HepG2 (cell line): ENCODE data around the gene PTGDR. TPM values are rescaled to one million over a fixed set of nuclear protein-coding genes. Genes with fewer than 3 reads are reported as not detected.

Experiments used
- ARNTL ChIP-seq: sonication (generic); formaldehyde crosslinking; IDR thresholded peaks from 2 replicates; pipeline ENCODE4 v1.4.0; 2020; ENCODE audit warnings: mild to moderate bottlenecking, missing genetic modification reagents
- BRF2 ChIP-seq: sonication (generic); formaldehyde crosslinking; IDR thresholded peaks from 2 replicates; pipeline ENCODE4 v1.8.1; 2022; ENCODE audit warnings: mild to moderate bottlenecking, missing genetic modification reagents
- CREB1 ChIP-seq, 2 experiments: fragments of 450-650 bp in 1 of 2; IDR thresholded peaks; 2 replicates each; pipeline ENCODE4 v1.6.1; 2016 to 2017; ENCODE audit warnings: control low read depth in 1 of 2, mild to moderate bottlenecking in 1 of 2, missing compliant biosample characterization in 1 of 2, missing genetic modification characterization in 1 of 2
- E2F1 ChIP-seq: sonication (generic); formaldehyde crosslinking; IDR thresholded peaks from 2 replicates; pipeline ENCODE4 v1.5.0; 2020; ENCODE audit warnings: missing genetic modification reagents
- FOXA3 ChIP-seq: IDR thresholded peaks from 2 replicates; pipeline ENCODE4 v1.6.1; 2016; ENCODE audit warnings: missing genetic modification reagents, missing compliant biosample characterization
- IKZF4 ChIP-seq: sonication (generic); formaldehyde crosslinking; IDR thresholded peaks from 2 replicates; pipeline ENCODE4 v1.5.1; 2020; ENCODE audit warnings: borderline replicate concordance, mild to moderate bottlenecking, low read depth, missing genetic modification reagents; ENCODE audit errors: not compliant biosample characterization
- MXI1 ChIP-seq: IDR thresholded peaks from 3 replicates; pipeline ENCODE4 v1.6.1; 2012; ENCODE audit warnings: low read depth, low read length, inconsistent platforms, borderline replicate concordance
- PBX3 ChIP-seq: sonication (generic); formaldehyde crosslinking; IDR thresholded peaks from 2 replicates; pipeline ENCODE4 v1.8.1; 2023; ENCODE audit warnings: missing genetic modification reagents, inconsistent platforms, borderline replicate concordance
- PCBP2 ChIP-seq: fragments of 200-400 bp; formaldehyde crosslinking; optimal IDR thresholded peaks from 2 replicates; pipeline ENCODE3; 2018; ENCODE audit warnings: low read length, low read depth; ENCODE audit not compliant: poor library complexity, severe bottlenecking
- REST ChIP-seq, 2 experiments: IDR thresholded peaks; 2 replicates each; pipeline ENCODE4 v1.6.1; 2011 to 2012; ENCODE audit warnings: low read length in 2 of 2, borderline replicate concordance in 1 of 2, low read depth in 1 of 2, mild to moderate bottlenecking in 1 of 2, moderate library complexity in 1 of 2
- SOX13 ChIP-seq, 3 experiments: fragments of 450-650 bp in 1 of 3; sonication (generic) in 1 of 3; formaldehyde crosslinking in 1 of 3; IDR thresholded peaks in 2 of 3; conservative IDR thresholded peaks in 1 of 3; 2 replicates each; pipeline versions ENCODE4 v1.5.0 to v1.6.1; 2016 to 2020; ENCODE audit warnings: antibody characterized with exemption in 1 of 3, mild to moderate bottlenecking in 1 of 3, missing compliant biosample characterization in 1 of 3, missing genetic modification reagents in 1 of 3, moderate library complexity in 1 of 3
- TCF7 ChIP-seq: sonication (generic); IDR thresholded peaks from 2 replicates; pipeline ENCODE4 v1.6.1; 2016; ENCODE audit warnings: antibody characterized with exemption, low read depth
- THAP8 ChIP-seq: sonication (generic); formaldehyde crosslinking; IDR thresholded peaks from 2 replicates; pipeline ENCODE4 v1.5.1; 2020; ENCODE audit warnings: missing genetic modification reagents, mild to moderate bottlenecking, borderline replicate concordance
- ZFP1 ChIP-seq: IDR thresholded peaks from 2 replicates; pipeline ENCODE4 v1.6.1; 2016
- ZNF10 ChIP-seq: sonication (generic); formaldehyde crosslinking; IDR thresholded peaks from 2 replicates; pipeline ENCODE4 v1.4.0; 2020; ENCODE audit warnings: mild to moderate bottlenecking, low read depth, missing genetic modification reagents, borderline replicate concordance
- ZNF124 ChIP-seq: sonication (generic); formaldehyde crosslinking; IDR thresholded peaks from 2 replicates; pipeline ENCODE4 v1.4.0; 2020; ENCODE audit warnings: missing genetic modification reagents
- ZNF160 ChIP-seq: sonication (generic); formaldehyde crosslinking; IDR thresholded peaks from 2 replicates; pipeline ENCODE4 v1.8.0; 2022; ENCODE audit warnings: mild to moderate bottlenecking, inconsistent platforms, missing genetic modification reagents
- ZNF441 ChIP-seq: sonication (generic); formaldehyde crosslinking; IDR thresholded peaks from 2 replicates; pipeline ENCODE4 v1.7.0; 2021; ENCODE audit warnings: missing genetic modification reagents, borderline replicate concordance
- ZNF496 ChIP-seq: sonication (generic); formaldehyde crosslinking; IDR thresholded peaks from 2 replicates; pipeline ENCODE4 v1.8.1; 2023; ENCODE audit warnings: mild to moderate bottlenecking, moderate library complexity, missing genetic modification reagents; ENCODE audit not compliant: insufficient replicate concordance
- polyA plus RNA-seq, 8 experiments: library from polyadenylated mRNA; depleted of rRNA in 3 of 8; stranded (reverse) in 7 of 8; unstranded in 1 of 8; fragments of >200 nt; fragmentation: Illumina TruSeq in 4 of 8; extraction: Trizol in 4 of 8; gene quantifications; 2 replicates each; pipeline versions ENCODE4 v1.2.1 to v1.2.3, GENCODE V29; 2011 to 2016; ENCODE audit warnings: low read depth in 4 of 8, missing spikeins in 1 of 8, mixed read lengths in 1 of 8; ENCODE audit not compliant: insufficient read depth in 1 of 8
- total RNA-seq, 5 experiments: library from RNA; depleted of rRNA; stranded (reverse); fragments of >200 nt; fragmentation: Illumina TruSeq; extraction: Trizol; gene quantifications; 2 replicates each; pipeline ENCODE4 v1.2.3, GENCODE V29; 2016; ENCODE audit warnings: low read depth in 1 of 5

PTGDR gene
- total and polyA plus RNA-seq, 2 of the 13 experiments (the other 11 are each of a cell fraction or from before 2014, with no cell fraction given) = not detected

- TF ChIP-seq TCF7 (peak; percentile 75; the same call in 1 of the 2 replicates), ZFP1 (CRISPR knock-in tag) (no peak), SOX13 (IDR thresholded peaks at IDR 0.05) (0 out of 2 replicates have a peak, but pooled peaks have one; percentile 27), SOX13 (CRISPR knock-in tag; conservative IDR thresholded peaks at IDR 0.05 in 1 of 2, IDR thresholded peaks at IDR 0.05 in 1 of 2) (peak in 1 of 2 experiments; percentile 53; a peak in 1 of 4 replicates), ZNF496 (no peak), E2F1 (no peak), PCBP2 (no peak), ZNF160 (CRISPR knock-in tag) (no peak), BRF2 (CRISPR knock-in tag) (no peak), MXI1 (no peak), THAP8 (CRISPR knock-in tag) (no peak), FOXA3 (CRISPR knock-in tag) (no peak), ZNF124 (CRISPR knock-in tag) (no peak), ZNF441 (no peak), CREB1 (IDR thresholded peaks at IDR 0.05) (no peak), CREB1 (CRISPR knock-in tag; IDR thresholded peaks at IDR 0.05) (no peak), REST (IDR thresholded peaks at IDR 0.05; ENCODE audit: borderline replicate concordance in 1 of 2, low read depth in 1 of 2, low read length in 2 of 2) (no peak), ZNF10 (CRISPR knock-in tag) (no peak), ARNTL (CRISPR knock-in tag) (no peak), IKZF4 (CRISPR knock-in tag) (no peak), PBX3 (CRISPR knock-in tag) (no peak)
These were observed 39.9 kb downstream of the PTGDR start (continued) for GRCh38 chr14:52307376-52307775.
